HTERT RPE-1 (cell line): ENCODE results near the gene COX7A2.

Experiments used
- in situ Hi-C: fragments of 300-500 bp; cut with MboI; formaldehyde crosslinking; loops from 4 replicates; pipeline ENCODE4 v1.14.3; 2020; ENCODE audit warnings: low sequenced_read_pairs

COX7A2 gene

GRCh38 chr6:75243333-75244062 lies at the start of gene COX7A2:
COX7A2 (minus strand) TSS chr6:75243801; CDS start chr6:75243734, 67 bp downstream.
- in situ Hi-C loops, result no loop called here

GRCh38 chr6:75292555-75292954 lies 49.0 kb upstream of the COX7A2 start:
- in situ Hi-C loops, result no loop called here

- in situ Hi-C loops, result no loop called here
Observed at GRCh38 chr6:75291744-75292143, 48.1 kb upstream of the COX7A2 start.

GRCh38 chr6:75291331-75291730 lies 47.7 kb upstream of the COX7A2 start:
- in situ Hi-C loops, result no loop called here

GRCh38 chr6:75290136-75290945 lies 46.7 kb upstream of the COX7A2 start:
- in situ Hi-C loops, result no loop called here

GRCh38 chr6:75288023-75288422 lies 44.4 kb upstream of the COX7A2 start:
- in situ Hi-C loops, result no loop called here

GRCh38 chr6:75287424-75287823 lies 43.8 kb upstream of the COX7A2 start:
- in situ Hi-C loops, result no loop called here

GRCh38 chr6:75286955-75287354 lies 43.4 kb upstream of the COX7A2 start:
- in situ Hi-C loops, result no loop called here

GRCh38 chr6:75285283-75285639 lies 41.7 kb upstream of the COX7A2 start:
- in situ Hi-C loops, result no loop called here

- in situ Hi-C loops, result no loop called here
Observed at GRCh38 chr6:75284632-75285282, 41.2 kb upstream of the COX7A2 start, which contains the start of gene TMEM30A. TMEM30A (minus strand) TSS chr6:75284792; CDS start chr6:75284638, 154 bp downstream.

- in situ Hi-C loops, result no loop called here
Observed at GRCh38 chr6:75283907-75284631, 40.5 kb upstream of the COX7A2 start.

- in situ Hi-C loops, result no loop called here
Observed at GRCh38 chr6:75282706-75283105, 39.1 kb upstream of the COX7A2 start.

GRCh38 chr6:75281653-75282052 lies 38.1 kb upstream of the COX7A2 start:
- in situ Hi-C loops, result no loop called here

- in situ Hi-C loops, result no loop called here
Observed at GRCh38 chr6:75280131-75280855, 36.7 kb upstream of the COX7A2 start.

- in situ Hi-C loops, result no loop called here
Observed at GRCh38 chr6:75279418-75279817, 35.8 kb upstream of the COX7A2 start.

- in situ Hi-C loops, result no loop called here
Observed at GRCh38 chr6:75278474-75279077, 35.0 kb upstream of the COX7A2 start.

- in situ Hi-C loops, result no loop called here
Observed at GRCh38 chr6:75275067-75275466, 31.5 kb upstream of the COX7A2 start.

GRCh38 chr6:75273009-75273408 lies 29.4 kb upstream of the COX7A2 start:
- in situ Hi-C loops, result no loop called here

- in situ Hi-C loops, result no loop called here
Observed at GRCh38 chr6:75272145-75272840, 28.7 kb upstream of the COX7A2 start.
